Right lobe of liver (tissue), 6 donors: ENCODE data around the gene FBLIM1. TPM values are rescaled to one million over a fixed set of nuclear protein-coding genes. Genes with fewer than 3 reads are reported as not detected.

ENCODE experiments used
- ATAC-seq, 4 donors: fragments of 200-7000 bp; cut with Tn5 transposase; one replicate each; pipeline ENCODE4 v1.9.1; 2020; ENCODE audit warnings: mild to moderate bottlenecking in 4 of 4, moderate library complexity in 4 of 4
- DNase-seq, 3 donors: peaks; one replicate each; pipeline ENCODE4 v3.0.0-alpha.2; 2020
- H3K27ac ChIP-seq, 3 donors: fragments of 200-600 bp; one replicate each; pipeline ENCODE4 v1.8.0; 2022
- H3K27me3 ChIP-seq, 2 donors: fragments of 200-600 bp; one replicate each; pipeline ENCODE4 v1.8.0; 2022
- H3K36me3 ChIP-seq, 4 donors: fragments of 200-600 bp; sonication (generic) in 1 of 4; one replicate each; pipeline versions ENCODE4 v1.5.1 to v1.8.0; 2017 to 2022; ENCODE audit warnings: control low read depth in 1 of 4
- H3K4me1 ChIP-seq, 4 donors: fragments of 200-600 bp; sonication (generic) in 1 of 4; one replicate each; pipeline versions ENCODE4 v1.5.1 to v1.8.0; 2017 to 2022; ENCODE audit warnings: control low read depth in 1 of 4
- H3K4me3 ChIP-seq, 3 donors: fragments of 200-600 bp; one replicate each; pipeline ENCODE4 v1.8.0; 2022
- H3K9me3 ChIP-seq, 4 donors: fragments of 200-600 bp; sonication (generic) in 1 of 4; one replicate each; pipeline versions ENCODE4 v1.5.1 to v1.8.0; 2017 to 2022; ENCODE audit warnings: control low read depth in 1 of 4
- POLR2A ChIP-seq: fragments of 450-650 bp; IDR thresholded peaks from one replicate; pipeline ENCODE4 v1.6.1; 2017; ENCODE audit warnings: antibody characterized with exemption, mild to moderate bottlenecking
- WGBS: methylation state at CpG from one replicate; pipeline ENCODE4 v1.1.6; 2018; ENCODE audit warnings: low coverage, low lambda C conversion rate; ENCODE audit not compliant: insufficient coverage; ENCODE audit errors: missing lambda C conversion rate; 5-methylcytosine and 5-hydroxymethylcytosine counted together
- intact Hi-C, 2 donors: fragments of 100-400 bp; cut with DNase I; formaldehyde crosslinking; loops; one replicate each; pipeline versions ENCODE4 v1.11.2 to v1.14.1; 2022
- total RNA-seq, 6 experiments: library from RNA; depleted of rRNA in 2 of 6; stranded (reverse); fragments of >200 nt in 2 of 6; fragmentation: NEBNext Ultra II Directional in 3 of 6; extraction: Animal tissue kit (Norgen Biotek cat#: 25700) in 3 of 6; gene quantifications; one replicate each; pipeline versions ENCODE4 v1.1.0 to v1.2.4, GENCODE V29; 2016 to 2023
- TF ChIP-seq, protein P1 (sequence below), 4 donors: fragments of 200-600 bp in 3 of 4; fragments of 450-650 bp in 1 of 4; IDR thresholded peaks; one replicate each; pipeline versions ENCODE4 v1.5.1 to v1.8.0; 2016 to 2022; ENCODE audit warnings: antibody characterized with exemption in 4 of 4, mild to moderate bottlenecking in 2 of 4
- donor health status: DM: no; HTN: yes; CAD: no.
- donor health status: DM: no; HTN: no; CAD: no.
- donor health status: DM: no; HTN: no; CAD: no.
- donor health status: DM: no; HTN: yes; CAD: no.
- donor health status: DM: no; HTN: yes; CAD: no.

Gene FBLIM1
- total RNA-seq, 6 experiments from 2014 or later = 4.0 to 13.1 (median 6.0) TPM

DNA sequence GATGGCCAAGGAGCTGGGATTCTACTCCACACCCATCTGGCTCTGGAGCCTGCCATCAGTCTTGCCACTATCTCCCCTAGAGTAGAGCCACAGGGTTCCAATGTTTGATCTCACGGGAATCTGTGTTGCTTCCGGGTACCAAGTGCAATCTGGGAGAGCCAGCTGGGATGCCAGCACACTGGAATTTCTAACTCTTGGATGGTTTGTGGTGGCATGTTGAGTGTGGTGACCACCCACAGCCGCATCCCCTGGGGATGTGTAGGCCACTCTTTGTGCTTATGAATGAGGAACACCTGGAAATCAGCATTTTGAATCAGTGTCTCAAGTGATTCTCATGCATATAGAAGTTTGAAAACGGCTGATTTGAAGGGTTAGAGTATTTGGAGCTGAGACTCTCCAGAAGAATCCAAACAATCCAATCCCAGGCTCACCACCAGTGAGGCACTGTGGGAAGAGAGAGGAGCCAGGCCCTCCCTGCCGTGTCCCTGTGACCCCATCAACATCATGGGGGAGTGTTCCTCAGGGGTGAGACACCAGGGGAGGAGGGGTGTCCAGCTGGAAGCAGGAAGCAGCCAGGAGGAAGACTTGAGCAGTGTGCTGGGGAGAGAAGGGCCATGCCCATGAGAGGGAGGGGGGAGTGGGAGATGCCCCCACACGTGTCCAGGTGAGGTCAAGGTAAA, 13.4 kb downstream of the FBLIM1 start:
- Histone ChIP-seq H3K4me3 (no peak overlapping the region), H3K27ac (no peak overlapping the region), H3K36me3 (peaks cover 0 to 3% (median 0%) of the 10 kb centered on the region in 4 donors), H3K9me3 (no peaks in the 10 kb centered on the region), H3K27me3 (no peaks in the 10 kb centered on the region), H3K4me1 (no peaks in the 10 kb centered on the region)
- TF ChIP-seq, protein P1, sequence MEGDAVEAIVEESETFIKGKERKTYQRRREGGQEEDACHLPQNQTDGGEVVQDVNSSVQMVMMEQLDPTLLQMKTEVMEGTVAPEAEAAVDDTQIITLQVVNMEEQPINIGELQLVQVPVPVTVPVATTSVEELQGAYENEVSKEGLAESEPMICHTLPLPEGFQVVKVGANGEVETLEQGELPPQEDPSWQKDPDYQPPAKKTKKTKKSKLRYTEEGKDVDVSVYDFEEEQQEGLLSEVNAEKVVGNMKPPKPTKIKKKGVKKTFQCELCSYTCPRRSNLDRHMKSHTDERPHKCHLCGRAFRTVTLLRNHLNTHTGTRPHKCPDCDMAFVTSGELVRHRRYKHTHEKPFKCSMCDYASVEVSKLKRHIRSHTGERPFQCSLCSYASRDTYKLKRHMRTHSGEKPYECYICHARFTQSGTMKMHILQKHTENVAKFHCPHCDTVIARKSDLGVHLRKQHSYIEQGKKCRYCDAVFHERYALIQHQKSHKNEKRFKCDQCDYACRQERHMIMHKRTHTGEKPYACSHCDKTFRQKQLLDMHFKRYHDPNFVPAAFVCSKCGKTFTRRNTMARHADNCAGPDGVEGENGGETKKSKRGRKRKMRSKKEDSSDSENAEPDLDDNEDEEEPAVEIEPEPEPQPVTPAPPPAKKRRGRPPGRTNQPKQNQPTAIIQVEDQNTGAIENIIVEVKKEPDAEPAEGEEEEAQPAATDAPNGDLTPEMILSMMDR (IDR thresholded peaks at IDR 0.05) = no peak
- no peak for TF ChIP-seq POLR2A
- DNase-seq (no peak), ATAC-seq (no peak)
- intact Hi-C loops = no loop called here
- WGBS = 81% methylated on average over 3 of the region's 6 CpGs

DNA sequence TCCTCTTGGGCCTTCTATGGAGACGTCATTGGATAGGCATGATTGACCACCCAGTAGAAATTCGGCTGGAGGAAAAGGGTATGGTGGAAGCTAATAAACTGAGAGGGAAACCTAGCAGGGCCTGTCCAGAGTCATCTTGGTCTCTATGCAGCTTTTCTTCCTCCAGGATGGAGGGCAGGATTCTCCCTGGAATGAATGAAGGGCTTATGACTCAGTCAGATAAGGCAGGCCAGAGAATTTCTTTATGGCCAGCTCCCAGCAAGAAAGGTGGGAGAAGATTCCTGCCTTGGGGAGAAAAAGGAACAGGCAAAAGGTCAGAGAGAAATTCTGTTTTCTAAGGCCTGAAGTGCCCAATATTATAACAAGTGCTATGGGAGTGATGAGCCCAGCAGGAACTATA, 17.1 kb downstream of the FBLIM1 start:
- ATAC-seq (no peak), DNase-seq (no peak)
- H3K4me1 ChIP-seq = peaks cover 0 to 19% (median 8%) of the 10 kb centered on the region in 4 donors
- H3K4me3 ChIP-seq = no peak overlapping the region
- 86% methylated on average over 2 of the region's 2 CpGs for WGBS
- H3K36me3 ChIP-seq = peaks cover 0 to 3% (median 0%) of the 10 kb centered on the region in 4 donors
- H3K9me3 ChIP-seq = no peaks in the 10 kb centered on the region
- no peak for TF ChIP-seq POLR2A
- TF ChIP-seq, protein P1 (IDR thresholded peaks at IDR 0.05) = no peak
- no peak overlapping the region for H3K27ac ChIP-seq
- intact Hi-C loops = no loop called here
- H3K27me3 ChIP-seq = no peaks in the 10 kb centered on the region

DNA sequence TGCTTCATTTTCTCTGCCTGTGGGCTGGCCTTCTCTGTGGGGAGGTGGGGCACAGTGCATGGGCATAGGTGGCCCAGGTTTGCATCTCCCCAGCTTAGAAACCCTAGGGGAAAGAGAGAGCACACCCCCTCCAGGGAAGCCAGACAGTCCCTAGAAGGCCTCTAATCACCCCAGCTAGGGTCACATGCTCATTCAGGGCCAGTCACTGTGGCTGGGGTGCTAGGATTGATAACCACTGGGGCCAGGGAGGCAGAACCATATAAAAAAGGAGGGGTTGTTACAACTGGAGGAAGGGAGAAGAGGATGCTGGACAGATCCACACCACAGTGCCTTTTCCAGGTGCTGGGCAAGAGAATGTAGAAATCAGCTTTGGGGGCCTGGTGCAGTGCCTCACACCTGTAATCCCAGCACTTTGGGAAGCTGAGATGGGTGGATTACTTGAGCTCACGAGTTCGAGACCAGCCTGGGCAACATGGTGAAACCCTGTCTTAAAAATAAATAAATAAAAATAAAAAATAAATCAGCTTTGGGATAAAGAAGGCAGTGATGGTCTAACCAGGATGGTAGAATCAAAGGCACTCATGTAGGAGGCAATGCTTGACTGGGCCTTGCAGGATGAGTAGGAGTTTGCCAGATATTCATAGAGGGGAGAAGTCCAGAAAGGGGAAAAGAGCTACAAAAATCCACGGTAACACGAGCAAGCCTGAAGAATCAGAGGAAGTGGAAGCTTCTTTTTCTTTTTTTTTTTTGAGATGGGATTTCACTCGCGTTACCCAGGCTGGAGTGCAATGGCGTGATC, 19.5 kb downstream of the FBLIM1 start:
- no peaks in the 10 kb centered on the region for H3K27me3 ChIP-seq
- peaks cover 0 to 25% (median 11%) of the 10 kb centered on the region in 4 donors for H3K4me1 ChIP-seq
- H3K36me3 ChIP-seq = no peaks in the 10 kb centered on the region
- intact Hi-C loops = no loop called here
- H3K27ac ChIP-seq = no peak overlapping the region
- H3K4me3 ChIP-seq = no peak overlapping the region
- 77% methylated on average over 7 of the region's 7 CpGs for WGBS
- DNase-seq (no peak), ATAC-seq (no peak)
- TF ChIP-seq, protein P1 (IDR thresholded peaks at IDR 0.05) = no peak
- TF ChIP-seq POLR2A = no peak
- no peaks in the 10 kb centered on the region for H3K9me3 ChIP-seq

DNA sequence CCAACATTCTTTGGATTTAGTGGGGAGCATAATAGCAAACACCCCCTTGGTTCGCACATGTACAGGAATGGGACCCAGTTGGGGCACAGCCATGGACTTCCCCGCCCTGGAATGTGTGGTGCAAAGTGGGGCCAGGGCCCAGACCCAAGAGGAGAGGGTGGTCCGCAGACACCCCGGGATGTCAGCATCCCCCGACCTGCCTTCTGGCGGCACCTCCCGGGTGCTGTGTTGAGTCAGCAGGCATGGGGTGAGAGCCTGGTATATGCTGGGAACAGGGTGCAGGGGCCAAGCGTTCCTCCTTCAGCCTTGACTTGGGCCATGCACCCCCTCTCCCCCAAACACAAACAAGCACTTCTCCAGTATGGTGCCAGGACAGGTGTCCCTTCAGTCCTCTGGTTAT, 27.1 kb downstream of the FBLIM1 start:
- no peak overlapping the region for H3K27ac ChIP-seq
- DNase-seq = no peak
- H3K4me1 ChIP-seq = peaks cover 0 to 9% (median 3%) of the 10 kb centered on the region in 4 donors
- H3K9me3 ChIP-seq = no peaks in the 10 kb centered on the region
- H3K27me3 ChIP-seq = no peaks in the 10 kb centered on the region
- WGBS = 83% methylated on average over 1 of the region's 8 CpGs
- H3K36me3 ChIP-seq = no peaks in the 10 kb centered on the region
- no peak for ATAC-seq
- intact Hi-C loops = no loop called here
- H3K4me3 ChIP-seq = no peak overlapping the region
- TF ChIP-seq POLR2A = no peak
- TF ChIP-seq, protein P1 (IDR thresholded peaks at IDR 0.05) = no peak
